GM23248 (cell line): ENCODE results near the gene CREM.

Experiments used
- EZH2 ChIP-seq: fragments of 200-600 bp; sonication (generic); IDR thresholded peaks from 2 replicates; pipeline ENCODE4 v1.6.1; 2018; ENCODE audit warnings: antibody characterized with exemption, mild to moderate bottlenecking; ENCODE audit not compliant: insufficient read depth, poor library complexity, severe bottlenecking
- EZH2phosphoT487 ChIP-seq: fragments of 200-600 bp; sonication (generic); IDR thresholded peaks from 2 replicates; pipeline ENCODE4 v1.6.1; 2018; ENCODE audit warnings: antibody characterized with exemption, moderate library complexity, mild to moderate bottlenecking, low read depth; ENCODE audit not compliant: insufficient read depth

DNA sequence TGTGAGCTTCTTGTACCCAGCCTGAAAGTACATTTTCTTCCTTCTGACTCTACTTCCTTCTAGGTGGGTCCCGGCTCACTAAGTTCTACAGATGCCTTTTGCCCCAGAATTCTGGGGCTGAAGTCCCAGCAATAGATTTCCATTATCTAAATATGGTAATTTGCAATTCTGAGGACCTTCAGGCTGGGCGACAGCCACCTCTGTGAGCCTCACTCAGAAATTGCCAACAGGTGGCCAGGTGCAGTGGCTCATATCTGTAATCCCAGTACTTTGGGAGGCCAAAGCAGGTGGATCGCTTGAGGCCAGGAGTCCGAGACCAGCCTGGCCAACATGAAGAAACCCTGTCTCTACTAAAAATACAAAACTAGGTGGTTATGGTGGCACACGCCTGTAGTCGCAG is 23.7 kb downstream of the CREM start:
- TF ChIP-seq EZH2 (no peak), EZH2phosphoT487 (no peak)
